ENCODE data around the gene METTL22.

METTL22 gene

DNA sequence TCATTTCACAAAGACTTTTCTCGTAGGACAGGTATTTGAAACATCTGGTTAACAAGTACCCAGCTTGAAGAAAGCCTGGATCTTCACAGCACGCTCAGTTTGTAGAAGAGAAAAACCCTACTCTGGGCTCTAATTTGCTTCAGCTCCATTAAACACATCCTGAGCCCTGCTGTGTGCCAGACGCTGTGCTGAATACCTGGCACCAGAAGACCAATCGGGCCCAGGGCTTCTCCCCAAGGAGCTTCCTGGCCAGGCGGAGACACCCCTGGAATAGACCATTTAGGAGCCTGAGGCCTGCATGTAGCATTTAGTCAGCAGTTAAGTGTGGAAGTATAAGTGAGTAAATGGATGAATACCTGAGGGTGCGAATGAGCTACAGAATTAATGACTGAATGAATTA lies 44.0 kb downstream of the METTL22 start:
- H3K27me3 Mint-ChIP-seq: no peaks in the 10 kb centered on the region
- no peak overlapping the region for H3K4me3 Mint-ChIP-seq
- peaks cover 7% of the 10 kb centered on the region for H3K36me3 Mint-ChIP-seq
- no peak overlapping the region for H3K27ac Mint-ChIP-seq
- H3K9me3 Mint-ChIP-seq: no peaks in the 10 kb centered on the region
- no peaks in the 10 kb centered on the region for H3K4me1 Mint-ChIP-seq

DNA sequence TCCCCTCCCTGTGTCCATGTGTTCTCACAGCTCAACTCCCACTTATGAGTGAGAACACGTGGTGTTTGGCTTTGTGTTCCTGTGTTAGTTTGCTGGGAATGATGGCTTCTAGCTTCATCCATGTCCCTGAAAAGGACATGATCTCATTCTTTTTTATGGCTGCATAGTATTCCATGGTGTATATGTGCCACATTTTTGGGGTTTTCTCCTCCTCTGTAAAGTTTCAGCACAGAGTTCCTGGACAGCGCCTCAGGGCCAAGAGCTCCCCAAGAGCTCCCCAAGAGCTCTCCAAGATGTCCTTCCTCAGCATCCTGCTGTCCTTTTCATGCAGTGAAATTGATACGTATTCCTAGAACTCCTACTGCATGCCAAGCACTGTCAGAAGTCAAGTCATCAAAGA lies 46.0 kb downstream of the METTL22 start:
- H3K9me3 Mint-ChIP-seq: no peaks in the 10 kb centered on the region
- H3K4me3 Mint-ChIP-seq: no peak overlapping the region
- no peaks in the 10 kb centered on the region for H3K4me1 Mint-ChIP-seq
- peaks cover 7% of the 10 kb centered on the region for H3K36me3 Mint-ChIP-seq
- H3K27me3 Mint-ChIP-seq: no peaks in the 10 kb centered on the region
- no peak overlapping the region for H3K27ac Mint-ChIP-seq

DNA sequence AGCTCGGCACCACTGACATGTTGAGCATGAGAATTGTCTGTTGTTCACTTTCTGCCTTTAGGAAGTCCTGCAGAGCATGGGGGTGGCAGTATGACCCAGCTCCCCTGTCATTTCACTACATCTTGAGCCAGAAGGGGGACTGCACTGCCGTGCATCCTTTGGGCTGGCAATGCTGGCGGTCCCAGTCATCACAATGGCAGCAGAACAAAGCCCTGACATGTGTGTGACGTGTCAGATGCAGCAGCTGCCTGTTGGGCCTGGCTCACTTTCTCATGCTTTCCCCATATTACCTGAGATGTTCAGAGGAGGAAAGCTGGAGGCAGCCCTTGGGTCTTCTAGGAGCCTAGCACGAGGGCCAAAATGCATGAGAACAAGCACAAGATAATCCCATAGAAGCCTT lies 46.6 kb downstream of the METTL22 start:
- H3K9me3 Mint-ChIP-seq: no peaks in the 10 kb centered on the region
- H3K27ac Mint-ChIP-seq: no peak overlapping the region
- peaks cover 7% of the 10 kb centered on the region for H3K36me3 Mint-ChIP-seq
- H3K4me3 Mint-ChIP-seq: no peak overlapping the region
- H3K4me1 Mint-ChIP-seq: no peaks in the 10 kb centered on the region
- no peaks in the 10 kb centered on the region for H3K27me3 Mint-ChIP-seq

DNA sequence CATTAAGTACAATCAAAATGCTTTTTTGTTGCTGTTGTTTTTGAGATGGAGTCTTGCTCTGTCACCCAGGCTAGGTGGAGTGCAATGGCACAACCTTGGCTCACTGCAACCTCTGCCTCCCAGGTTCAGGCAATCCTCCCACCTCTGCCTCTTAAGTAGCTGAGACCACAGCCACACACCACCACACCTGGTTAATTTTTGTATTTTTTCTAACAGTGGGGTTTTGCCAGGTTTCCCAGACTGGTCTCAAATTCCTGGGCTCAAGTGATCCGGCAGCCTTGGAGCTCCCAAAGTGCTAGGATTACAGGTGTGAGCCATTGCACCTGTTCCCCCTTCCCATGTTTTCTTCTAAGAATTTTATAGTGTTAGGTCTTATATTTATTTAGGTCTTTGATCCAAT lies 48.0 kb downstream of the METTL22 start:
- H3K9me3 Mint-ChIP-seq: no peaks in the 10 kb centered on the region
- H3K27me3 Mint-ChIP-seq: no peaks in the 10 kb centered on the region
- H3K4me3 Mint-ChIP-seq: no peak overlapping the region
- no peak overlapping the region for H3K27ac Mint-ChIP-seq
- H3K4me1 Mint-ChIP-seq: peaks cover 3% of the 10 kb centered on the region
- H3K36me3 Mint-ChIP-seq: peaks cover 7% of the 10 kb centered on the region

DNA sequence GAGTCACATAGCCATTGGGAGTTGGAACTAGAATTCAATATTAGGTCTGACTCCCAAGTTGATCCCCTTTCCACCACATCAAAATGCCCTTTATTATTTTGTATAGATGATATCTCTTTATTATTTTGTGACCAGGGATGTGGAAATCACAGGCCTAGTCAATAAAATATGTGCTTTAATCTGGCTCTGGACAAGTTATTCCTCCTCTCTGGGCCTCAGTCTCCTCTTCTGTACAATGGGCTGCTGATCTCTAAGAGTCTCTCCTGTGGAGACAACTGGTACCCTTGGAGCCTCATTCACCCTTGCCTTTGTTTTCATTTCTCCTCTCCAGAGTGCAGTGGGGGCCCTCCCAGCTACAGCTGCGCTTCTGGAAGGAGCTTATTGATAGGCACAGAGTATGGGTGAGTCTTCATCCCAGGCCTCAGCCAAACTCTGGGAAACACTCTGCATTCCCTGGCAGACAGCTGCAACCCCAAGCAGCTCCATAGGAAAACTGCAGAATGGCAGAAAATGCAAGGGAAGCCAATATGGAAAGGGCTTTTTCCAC lies 48.6 kb downstream of the METTL22 start:
- no peaks in the 10 kb centered on the region for H3K27me3 Mint-ChIP-seq
- H3K9me3 Mint-ChIP-seq: no peaks in the 10 kb centered on the region
- H3K4me3 Mint-ChIP-seq: no peak overlapping the region
- H3K27ac Mint-ChIP-seq: no peak overlapping the region
- peaks cover 4% of the 10 kb centered on the region for H3K36me3 Mint-ChIP-seq
- H3K4me1 Mint-ChIP-seq: peaks cover 7% of the 10 kb centered on the region

DNA sequence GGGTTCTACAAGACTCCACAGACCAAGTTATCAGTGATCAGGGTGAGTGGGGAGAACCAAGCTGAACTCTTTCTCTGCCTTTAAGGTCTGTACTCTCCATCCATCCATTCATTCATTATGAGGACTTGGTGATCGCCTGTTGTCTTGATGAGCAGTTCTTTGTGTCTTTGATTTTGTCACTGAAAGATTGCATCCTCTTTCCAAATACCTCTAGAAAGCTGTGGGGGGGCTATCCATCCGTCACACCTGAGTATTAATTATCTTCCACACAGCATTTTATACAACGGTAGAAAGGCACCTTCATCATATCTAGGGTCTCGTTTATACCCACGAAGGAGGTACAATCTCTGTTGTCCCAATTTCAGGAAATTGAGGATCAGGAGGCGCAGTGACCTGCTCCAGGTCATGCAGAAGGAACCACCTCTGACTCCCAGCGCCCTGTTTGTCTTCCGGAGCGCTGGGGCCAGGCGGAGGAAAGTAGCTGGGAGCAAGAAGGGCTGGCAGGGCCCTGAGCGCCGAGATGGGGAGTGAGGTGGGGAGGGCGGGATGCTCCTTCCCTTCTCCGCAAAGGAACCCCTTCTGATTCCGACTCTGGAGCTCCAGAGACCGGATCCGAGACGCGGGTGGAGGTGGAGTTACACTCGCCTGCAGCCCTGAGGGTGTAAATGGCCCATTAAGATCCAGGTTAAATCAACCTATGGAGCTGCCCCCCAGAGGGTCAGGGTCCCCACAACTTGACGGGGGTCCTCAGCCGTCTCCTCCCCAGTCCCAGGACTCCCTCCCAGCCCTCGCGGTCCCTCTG lies 52.3 kb downstream of the METTL22 start:
- Mint-ChIP-seq H3K36me3 (peaks cover 4% of the 10 kb centered on the region), H3K4me3 (peak overlapping the region; percentile 83), H3K9me3 (no peaks in the 10 kb centered on the region), H3K4me1 (peaks cover 17% of the 10 kb centered on the region), H3K27ac (no peak overlapping the region), H3K27me3 (no peaks in the 10 kb centered on the region)

DNA sequence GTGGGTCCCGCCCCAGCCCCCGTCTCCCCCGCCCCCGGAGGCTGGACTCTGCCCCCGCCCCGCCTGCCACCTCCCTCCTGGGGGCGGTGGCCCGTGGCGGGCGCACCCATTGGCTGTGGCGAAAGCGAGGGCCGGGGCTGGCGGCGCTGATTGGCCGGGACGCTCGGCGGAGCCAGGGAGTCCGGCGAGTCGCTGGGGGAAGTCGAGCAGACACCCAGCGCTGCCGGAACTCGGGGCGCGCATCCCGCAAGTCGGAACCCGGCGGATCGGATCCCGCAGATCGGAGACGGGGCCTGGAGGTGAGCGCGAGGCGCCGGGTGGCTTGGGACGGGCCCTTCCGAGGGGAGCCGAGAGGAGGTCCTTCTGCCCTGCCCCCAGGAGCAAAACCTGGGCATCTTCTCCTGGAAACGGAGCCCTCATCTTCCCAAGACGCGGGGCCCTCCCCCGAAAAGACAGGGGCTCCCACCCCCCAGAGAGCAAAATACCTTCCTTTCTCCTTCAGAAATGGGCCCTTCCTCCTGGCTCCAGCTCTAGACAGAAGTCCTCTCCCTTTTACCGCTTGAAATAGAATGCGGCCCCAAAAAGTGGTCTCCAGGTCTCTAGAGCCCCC lies 53.0 kb downstream of the METTL22 start, which contains the start of gene ABAT:
Gene ABAT, plus strand, starts transcription at position 205 of the 610 bp plus-strand sequence. CDS start 61,123 bp downstream, outside the sequence.
- Mint-ChIP-seq H3K4me3 (peak within 1 kb of the TSS; percentile 95), H3K36me3 (peaks cover 4% of the 10 kb centered on the region), H3K4me1 (peaks cover 17% of the 10 kb centered on the region), H3K9me3 (no peaks in the 10 kb centered on the region), H3K27me3 (no peaks in the 10 kb centered on the region), H3K27ac (peak within 1 kb of the TSS; percentile 90)

DNA sequence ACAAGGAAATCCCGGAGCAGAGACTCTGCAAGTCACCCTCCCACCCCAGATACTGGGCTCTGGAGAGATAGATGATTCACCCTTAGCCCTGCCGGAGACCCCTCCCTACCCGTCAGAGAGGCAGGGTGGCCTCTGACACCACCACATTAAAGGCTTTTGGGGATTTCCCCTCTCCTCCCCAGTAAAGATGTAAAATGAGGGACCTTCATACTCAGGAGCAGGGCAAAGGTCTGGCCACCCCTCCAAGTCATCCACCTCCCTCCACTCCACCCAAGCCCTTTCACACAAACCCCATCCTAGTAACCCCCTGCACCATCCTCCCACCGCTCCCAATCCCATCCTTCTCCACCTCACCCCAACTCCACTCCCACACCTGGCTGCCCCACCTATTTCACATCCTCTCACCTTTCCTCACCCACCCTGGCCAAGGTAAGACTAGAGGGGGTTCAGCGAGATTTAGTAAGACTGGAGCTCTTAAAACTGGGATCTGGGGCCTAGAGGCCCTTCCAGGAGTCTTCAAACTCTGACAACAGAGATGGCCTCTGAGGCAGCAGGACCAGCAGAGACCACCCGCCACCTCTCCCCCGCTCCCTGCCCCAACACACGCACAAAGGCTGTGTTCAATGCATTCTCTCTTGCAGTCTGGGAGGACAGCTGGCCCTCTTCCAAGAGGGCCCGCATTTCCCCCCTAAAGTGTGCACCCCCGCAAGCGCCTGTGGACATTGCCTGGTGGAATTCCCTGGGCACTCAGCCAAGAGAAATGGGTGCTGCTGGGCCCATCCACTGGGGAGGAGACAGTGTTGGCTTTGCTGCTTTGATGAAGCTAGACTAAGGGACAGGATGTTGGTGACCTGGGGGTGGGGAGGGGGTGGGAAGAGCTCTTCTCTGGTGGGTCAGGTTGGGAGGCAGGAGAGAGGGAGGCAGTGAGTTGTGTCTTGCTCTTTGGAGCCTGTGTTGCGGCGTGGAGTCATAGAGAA lies 54.0 kb downstream of the METTL22 start:
- H3K27ac Mint-ChIP-seq: peak overlapping the region; percentile 90
- peak overlapping the region; percentile 95 for H3K4me3 Mint-ChIP-seq
- no peaks in the 10 kb centered on the region for H3K9me3 Mint-ChIP-seq
- H3K4me1 Mint-ChIP-seq: peaks cover 17% of the 10 kb centered on the region
- H3K36me3 Mint-ChIP-seq: peaks cover 11% of the 10 kb centered on the region
- no peaks in the 10 kb centered on the region for H3K27me3 Mint-ChIP-seq

DNA sequence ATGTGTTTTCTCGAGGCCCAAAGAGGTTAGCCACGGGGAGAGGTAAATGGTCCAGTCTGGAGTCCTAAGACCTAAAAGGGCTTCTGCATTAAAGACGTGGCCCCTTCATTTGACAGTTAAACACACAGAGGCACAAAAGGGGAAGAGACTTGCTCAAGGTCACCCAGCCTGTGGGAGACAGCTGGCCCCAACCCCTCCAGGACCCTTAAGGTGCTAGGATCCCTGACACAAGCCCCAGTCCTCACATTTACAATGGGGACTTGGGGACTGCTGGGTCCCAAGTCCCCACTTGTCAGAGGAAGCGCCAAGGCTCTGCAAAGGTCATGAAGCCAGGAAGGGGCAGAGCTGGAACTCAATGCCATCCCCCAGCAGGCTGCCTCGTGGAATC lies 54.7 kb downstream of the METTL22 start:
- Mint-ChIP-seq H3K36me3 (peaks cover 11% of the 10 kb centered on the region), H3K9me3 (no peaks in the 10 kb centered on the region), H3K4me1 (peaks cover 17% of the 10 kb centered on the region), H3K27me3 (no peaks in the 10 kb centered on the region), H3K27ac (no peak overlapping the region), H3K4me3 (peak overlapping the region; percentile 24)

DNA sequence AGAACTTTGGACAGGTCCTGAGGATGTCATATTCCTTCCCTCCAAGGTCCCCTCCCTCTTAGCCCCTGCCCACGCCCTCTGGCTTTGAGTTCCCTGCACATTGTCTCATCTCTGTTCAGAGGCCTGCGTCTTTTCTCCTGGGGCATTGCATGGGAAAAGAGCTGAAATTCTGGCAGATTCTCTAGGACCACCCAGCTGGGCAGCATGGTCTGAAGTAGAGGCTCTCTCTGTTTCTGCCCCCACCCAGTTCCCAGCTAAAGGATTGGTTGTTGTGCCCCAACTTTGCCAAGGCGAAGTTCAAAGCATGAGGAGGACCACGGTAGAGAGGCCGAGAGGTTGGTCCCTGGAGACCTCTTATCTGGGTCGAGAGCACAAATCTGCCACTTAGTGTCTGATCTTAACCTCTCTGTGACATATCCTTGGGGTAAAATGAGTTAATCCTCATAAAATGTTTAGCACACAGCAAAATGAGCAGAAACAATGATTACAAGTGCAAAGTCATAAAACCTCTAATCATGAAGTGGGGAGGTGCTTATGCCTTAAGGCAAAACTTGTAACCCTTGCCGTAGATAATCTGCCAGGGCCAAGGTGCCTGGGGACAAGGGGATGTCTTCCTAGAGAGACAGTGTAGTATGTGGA lies 55.4 kb downstream of the METTL22 start:
- Mint-ChIP-seq H3K4me3 (no peak overlapping the region), H3K27ac (no peak overlapping the region), H3K27me3 (no peaks in the 10 kb centered on the region), H3K36me3 (peaks cover 11% of the 10 kb centered on the region), H3K4me1 (peaks cover 17% of the 10 kb centered on the region), H3K9me3 (no peaks in the 10 kb centered on the region)

DNA sequence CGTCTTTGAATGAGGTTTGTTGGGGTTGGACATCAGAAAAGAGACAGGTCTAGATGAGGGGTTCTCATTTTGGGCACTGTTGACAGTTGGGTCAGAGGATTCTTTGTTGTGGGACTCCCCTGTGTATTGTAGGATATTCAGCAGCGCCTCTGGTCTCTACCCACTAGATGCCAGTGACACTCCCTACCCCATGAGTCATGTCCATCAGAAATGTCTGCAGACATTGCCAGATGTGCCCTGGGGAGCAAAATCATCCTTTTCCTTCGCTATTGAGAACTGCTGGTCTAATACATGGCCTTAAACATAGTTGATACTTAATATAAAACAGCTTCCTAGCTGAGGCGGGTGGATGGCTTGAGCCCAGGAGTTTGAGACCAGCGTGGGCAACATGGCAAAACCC lies 56.0 kb downstream of the METTL22 start:
- Mint-ChIP-seq H3K4me1 (peaks cover 17% of the 10 kb centered on the region), H3K36me3 (peaks cover 11% of the 10 kb centered on the region), H3K4me3 (no peak overlapping the region), H3K27me3 (no peaks in the 10 kb centered on the region), H3K27ac (no peak overlapping the region), H3K9me3 (no peaks in the 10 kb centered on the region)

DNA sequence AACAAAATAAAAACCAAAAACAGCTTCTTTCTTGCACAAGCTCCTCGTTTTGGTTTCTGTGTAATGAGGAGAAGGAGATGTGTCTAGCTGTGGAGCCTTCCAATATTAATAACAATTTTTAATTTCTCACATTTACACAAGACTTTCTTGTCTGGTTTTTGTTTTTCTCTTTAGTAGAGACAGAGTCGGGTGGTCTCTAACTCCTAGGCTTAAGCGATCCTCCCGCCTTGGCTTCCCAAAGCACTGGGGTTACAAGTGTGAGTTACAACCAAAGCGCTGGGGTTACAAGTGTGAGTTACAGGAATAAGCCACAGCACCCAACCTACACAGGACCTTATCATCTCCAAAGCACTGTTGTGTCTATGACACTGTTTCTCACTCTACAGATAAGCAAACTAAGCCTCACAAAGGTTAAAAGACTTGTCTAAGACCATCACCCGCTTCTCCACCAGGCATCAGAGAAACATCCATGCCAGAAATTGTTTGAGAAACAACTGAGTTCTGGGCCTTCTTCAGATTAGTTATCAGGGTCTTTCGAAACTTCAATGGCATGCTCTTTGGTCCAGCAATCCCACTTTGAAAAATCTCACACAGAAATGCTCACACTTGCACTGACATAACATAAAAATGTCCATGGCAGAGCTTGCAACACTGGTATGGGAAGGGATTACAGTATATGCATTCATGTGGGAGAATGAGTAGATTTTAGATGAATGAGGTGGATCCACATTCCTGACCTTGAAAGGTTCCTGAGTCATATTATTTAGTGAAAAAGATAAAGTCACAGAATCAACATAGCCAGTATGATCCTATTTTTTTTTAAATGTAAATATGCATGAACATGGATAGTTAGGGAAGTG lies 56.8 kb downstream of the METTL22 start:
- H3K4me3 Mint-ChIP-seq: no peak overlapping the region
- no peaks in the 10 kb centered on the region for H3K9me3 Mint-ChIP-seq
- H3K4me1 Mint-ChIP-seq: peaks cover 17% of the 10 kb centered on the region
- peaks cover 11% of the 10 kb centered on the region for H3K36me3 Mint-ChIP-seq
- H3K27ac Mint-ChIP-seq: no peak overlapping the region
- H3K27me3 Mint-ChIP-seq: no peaks in the 10 kb centered on the region

DNA sequence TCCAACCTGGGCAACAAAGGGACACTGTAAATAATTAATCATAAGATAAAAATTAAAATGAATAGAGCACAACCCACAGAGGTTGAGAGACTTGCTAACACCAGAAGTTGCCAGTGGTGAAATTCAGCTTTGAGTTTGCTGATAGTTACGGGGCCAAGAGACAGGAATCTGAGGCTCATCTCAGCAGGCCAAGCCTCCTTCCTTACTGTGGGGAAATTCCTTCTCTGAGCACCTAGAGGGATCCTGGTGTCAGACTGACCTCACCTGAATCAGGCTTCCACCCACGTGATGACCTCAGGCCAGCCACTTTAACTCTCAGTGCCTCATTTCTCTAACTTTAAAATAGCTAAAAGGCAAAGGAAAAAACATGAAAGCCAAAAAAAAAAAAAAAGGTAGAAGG lies 57.7 kb downstream of the METTL22 start:
- H3K36me3 Mint-ChIP-seq: peaks cover 11% of the 10 kb centered on the region
- H3K4me1 Mint-ChIP-seq: peaks cover 14% of the 10 kb centered on the region
- H3K4me3 Mint-ChIP-seq: no peak overlapping the region
- no peaks in the 10 kb centered on the region for H3K27me3 Mint-ChIP-seq
- no peak overlapping the region for H3K27ac Mint-ChIP-seq
- no peaks in the 10 kb centered on the region for H3K9me3 Mint-ChIP-seq

DNA sequence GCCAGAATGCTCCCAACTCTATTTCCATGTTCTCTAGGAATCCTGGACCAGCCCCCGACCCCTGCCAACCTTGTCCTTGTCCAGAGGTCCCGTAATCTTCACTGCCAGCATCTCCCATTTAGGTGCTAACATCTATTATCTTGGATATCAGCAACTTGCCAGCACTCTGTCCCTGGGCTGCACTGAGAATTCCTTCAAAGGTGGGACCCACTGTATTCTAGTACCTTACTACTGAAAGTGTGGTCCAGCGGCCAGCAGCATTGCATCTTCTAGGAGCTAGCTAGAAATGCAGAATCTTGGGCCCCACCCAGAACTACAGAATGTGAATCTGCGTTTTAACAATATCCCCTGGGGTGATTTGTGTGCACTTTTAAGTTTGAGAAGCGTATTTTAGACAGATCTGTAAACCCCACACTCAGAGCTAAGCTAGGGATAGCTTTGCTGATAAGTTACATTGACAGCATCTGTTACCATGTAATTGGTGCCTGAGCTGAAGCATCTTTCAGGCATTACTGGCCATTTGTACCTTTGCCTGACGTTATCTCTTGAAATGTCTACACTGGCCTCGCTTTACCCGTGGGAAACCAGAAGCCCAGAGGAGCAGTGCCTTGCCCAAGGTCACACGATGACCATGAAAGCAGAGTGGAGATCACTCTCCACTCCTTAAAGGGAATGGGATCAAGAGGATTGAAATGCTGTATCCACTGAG lies 61.2 kb downstream of the METTL22 start:
- no peak overlapping the region for H3K4me3 Mint-ChIP-seq
- peaks cover 17% of the 10 kb centered on the region for H3K36me3 Mint-ChIP-seq
- no peaks in the 10 kb centered on the region for H3K27me3 Mint-ChIP-seq
- H3K27ac Mint-ChIP-seq: no peak overlapping the region
- no peaks in the 10 kb centered on the region for H3K9me3 Mint-ChIP-seq
- H3K4me1 Mint-ChIP-seq: no peaks in the 10 kb centered on the region

Data from activated naive CD4-positive, alpha-beta T cell treated with anti-CD3 and anti-CD28 coated beads, Interleukin-2, amount 50 U/mL, for 24 hours (primary cell).